H9 (cell line): ENCODE measurements around the gene RNF141. TPM values are rescaled to one million over a fixed set of nuclear protein-coding genes. Genes with fewer than 3 reads are reported as not detected.

Experiments used
- DNase-seq: peaks from one replicate; pipeline ENCODE4 v3.0.0-alpha.2; 2017
- H2AFZ ChIP-seq: one replicate; pipeline ENCODE4 v1.6.1; 2013; ENCODE audit warnings: mild to moderate bottlenecking, low read length, control low read depth, moderate library complexity
- H2AK5ac ChIP-seq: 2 replicates; pipeline ENCODE4 v1.6.1; 2013; ENCODE audit warnings: low read length, control low read depth, mixed read lengths; ENCODE audit not compliant: insufficient read length
- H2BK120ac ChIP-seq: one replicate; pipeline ENCODE4 v1.6.1; 2013; ENCODE audit warnings: low read depth, mild to moderate bottlenecking, low read length, control low read depth, inconsistent platforms; ENCODE audit not compliant: poor library complexity, severe bottlenecking
- H2BK12ac ChIP-seq: 2 replicates; pipeline ENCODE4 v1.6.1; 2013; ENCODE audit warnings: low read length, control low read depth, mixed read lengths, low read depth; ENCODE audit not compliant: insufficient read length
- H2BK15ac ChIP-seq: 2 replicates; pipeline ENCODE4 v1.6.1; 2013; ENCODE audit warnings: low read depth, low read length, control low read depth
- H2BK20ac ChIP-seq: one replicate; pipeline ENCODE4 v1.6.1; 2013; ENCODE audit warnings: low read depth, mild to moderate bottlenecking, low read length, control low read depth, inconsistent platforms; ENCODE audit not compliant: poor library complexity, severe bottlenecking
- H2BK5ac ChIP-seq: 2 replicates; pipeline ENCODE4 v1.6.1; 2013; ENCODE audit warnings: low read length, control low read depth, mixed read lengths; ENCODE audit not compliant: insufficient read length
- H3K14ac ChIP-seq: 2 replicates; pipeline ENCODE4 v1.6.1; 2013; ENCODE audit warnings: low read length, control low read depth; ENCODE audit not compliant: insufficient read depth
- H3K18ac ChIP-seq: 2 replicates; pipeline ENCODE4 v1.6.1; 2013; ENCODE audit warnings: low read depth, mild to moderate bottlenecking, mixed read lengths, low read length, control low read depth; ENCODE audit not compliant: insufficient read length
- H3K23ac ChIP-seq: 2 replicates; pipeline ENCODE4 v1.6.1; 2013; ENCODE audit warnings: low read length, control low read depth, mixed read lengths, low read depth; ENCODE audit not compliant: insufficient read length
- H3K23me2 ChIP-seq: 2 replicates; pipeline ENCODE4 v1.6.1; 2013; ENCODE audit warnings: low read depth, mild to moderate bottlenecking, mixed read lengths, low read length, control low read depth; ENCODE audit not compliant: insufficient read length, poor library complexity, severe bottlenecking
- H3K27ac ChIP-seq: 2 replicates; pipeline ENCODE4 v1.5.1; 2013; ENCODE audit warnings: low read length, control low read depth, mixed read lengths, low read depth; ENCODE audit not compliant: insufficient read length
- H3K27me3 ChIP-seq: 2 replicates; pipeline ENCODE4 v1.6.1; 2013; ENCODE audit warnings: low read length, control low read depth, inconsistent platforms; ENCODE audit not compliant: insufficient read depth
- H3K4ac ChIP-seq: 2 replicates; pipeline ENCODE4 v1.6.1; 2013; ENCODE audit warnings: low read depth, mild to moderate bottlenecking, control low read depth, inconsistent platforms, low read length, moderate library complexity
- H3K4me1 ChIP-seq: 2 replicates; pipeline ENCODE4 v1.6.1; 2013; ENCODE audit warnings: low read length, control low read depth, inconsistent platforms; ENCODE audit not compliant: insufficient read depth
- H3K4me2 ChIP-seq: 2 replicates; pipeline ENCODE4 v1.6.1; 2013; ENCODE audit warnings: low read length, control low read depth, mixed read lengths; ENCODE audit not compliant: insufficient read length, insufficient read depth
- H3K56ac ChIP-seq: 2 replicates; pipeline ENCODE4 v1.6.1; 2013; ENCODE audit warnings: low read depth, mild to moderate bottlenecking, mixed read lengths, low read length, control low read depth; ENCODE audit not compliant: insufficient read length
- H3K79me1 ChIP-seq: 2 replicates; pipeline ENCODE4 v1.6.1; 2013; ENCODE audit warnings: low read depth, mild to moderate bottlenecking, moderate library complexity, low read length, control low read depth, inconsistent platforms; ENCODE audit not compliant: insufficient read depth, poor library complexity, severe bottlenecking
- H3K79me2 ChIP-seq: 2 replicates; pipeline ENCODE4 v1.6.1; 2013; ENCODE audit warnings: low read length, control low read depth, inconsistent platforms; ENCODE audit not compliant: insufficient read depth
- H3K9ac ChIP-seq: 2 replicates; pipeline ENCODE4 v1.6.1; 2013; ENCODE audit warnings: low read length, control low read depth, mixed read lengths; ENCODE audit not compliant: insufficient read length; ENCODE audit errors: extremely low read depth
- H3K9me3 ChIP-seq: one replicate; pipeline ENCODE4 v1.6.1; 2013; ENCODE audit warnings: low read depth, low read length, inconsistent platforms; ENCODE audit not compliant: control insufficient read depth
- H3T11ph ChIP-seq: one replicate; pipeline ENCODE4 v1.6.1; 2013; ENCODE audit warnings: mild to moderate bottlenecking, low read length, control low read depth, inconsistent platforms
- H4K20me1 ChIP-seq: one replicate; pipeline ENCODE4 v1.6.1; 2013; ENCODE audit not compliant: control insufficient read depth, insufficient read length, insufficient read depth
- H4K5ac ChIP-seq: 2 replicates; pipeline ENCODE4 v1.6.1; 2013; ENCODE audit warnings: low read depth, mild to moderate bottlenecking, mixed read lengths, low read length, control low read depth; ENCODE audit not compliant: insufficient read length
- H4K8ac ChIP-seq: replicated peaks from 2 replicates; pipeline ENCODE4 v1.6.1; 2013; ENCODE audit warnings: low read length, control low read depth, mixed read lengths, low read depth; ENCODE audit not compliant: insufficient read length
- H4K91ac ChIP-seq: 2 replicates; pipeline ENCODE4 v1.6.1; 2013; ENCODE audit warnings: low read depth, mild to moderate bottlenecking, moderate library complexity, mixed read lengths, low read length, control low read depth; ENCODE audit not compliant: insufficient read length
- H3K27ac Mint-ChIP-seq, 3 experiments: 2 replicates in 2 of 3; 3 replicates in 1 of 3; pipeline ENCODE4 v1.8.0; 2020 to 2021; ENCODE audit warnings: mixed read lengths in 3 of 3, mild to moderate bottlenecking in 1 of 3, moderate library complexity in 1 of 3
- H3K27me3 Mint-ChIP-seq: 2 replicates; pipeline ENCODE4 v1.8.0; 2021; ENCODE audit warnings: low read depth, mild to moderate bottlenecking, moderate library complexity, mixed read lengths
- H3K36me3 Mint-ChIP-seq, 3 experiments: 2 replicates in 2 of 3; 3 replicates in 1 of 3; pipeline ENCODE4 v1.8.0; 2020 to 2021; ENCODE audit warnings: low read depth in 3 of 3, mixed read lengths in 3 of 3; ENCODE audit not compliant: insufficient read depth in 1 of 3
- H3K4me1 Mint-ChIP-seq, 2 experiments: 2 replicates each; pipeline ENCODE4 v1.8.0; 2020; ENCODE audit warnings: mixed read lengths in 2 of 2
- H3K4me3 Mint-ChIP-seq, 2 experiments: 2 replicates in 1 of 2; 3 replicates in 1 of 2; pipeline ENCODE4 v1.8.0; 2020 to 2021; ENCODE audit warnings: mild to moderate bottlenecking in 2 of 2, mixed read lengths in 2 of 2, moderate library complexity in 1 of 2
- H3K9me3 Mint-ChIP-seq, 2 experiments: 2 replicates in 1 of 2; 3 replicates in 1 of 2; pipeline ENCODE4 v1.8.0; 2020; ENCODE audit warnings: mild to moderate bottlenecking in 2 of 2, mixed read lengths in 2 of 2, moderate library complexity in 1 of 2
- WGBS: extraction: QIAGEN DNeasy Blood & Tissue Kit; methylation state at CpG from one replicate; pipeline ENCODE4 v1.1.7; 2013; ENCODE audit warnings: missing lambda C conversion rate, low lambda C conversion rate, mixed read lengths; ENCODE audit not compliant: insufficient read length; ENCODE audit errors: extremely low coverage; 5-methylcytosine and 5-hydroxymethylcytosine counted together
- total RNA-seq: library from RNA; stranded (reverse); gene quantifications from 2 replicates; pipeline ENCODE4 v1.2.1, GENCODE V29; 2021
- TF ChIP-seq, protein P1 (sequence below): fragments of 200-600 bp; sonication (generic); conservative IDR thresholded peaks from 3 replicates; pipeline ENCODE4 v1.8.0; 2021; ENCODE audit warnings: antibody characterized with exemption, mild to moderate bottlenecking

RNF141 gene
- total RNA-seq, 1 experiment from 2014 or later: 24.7 TPM

DNA sequence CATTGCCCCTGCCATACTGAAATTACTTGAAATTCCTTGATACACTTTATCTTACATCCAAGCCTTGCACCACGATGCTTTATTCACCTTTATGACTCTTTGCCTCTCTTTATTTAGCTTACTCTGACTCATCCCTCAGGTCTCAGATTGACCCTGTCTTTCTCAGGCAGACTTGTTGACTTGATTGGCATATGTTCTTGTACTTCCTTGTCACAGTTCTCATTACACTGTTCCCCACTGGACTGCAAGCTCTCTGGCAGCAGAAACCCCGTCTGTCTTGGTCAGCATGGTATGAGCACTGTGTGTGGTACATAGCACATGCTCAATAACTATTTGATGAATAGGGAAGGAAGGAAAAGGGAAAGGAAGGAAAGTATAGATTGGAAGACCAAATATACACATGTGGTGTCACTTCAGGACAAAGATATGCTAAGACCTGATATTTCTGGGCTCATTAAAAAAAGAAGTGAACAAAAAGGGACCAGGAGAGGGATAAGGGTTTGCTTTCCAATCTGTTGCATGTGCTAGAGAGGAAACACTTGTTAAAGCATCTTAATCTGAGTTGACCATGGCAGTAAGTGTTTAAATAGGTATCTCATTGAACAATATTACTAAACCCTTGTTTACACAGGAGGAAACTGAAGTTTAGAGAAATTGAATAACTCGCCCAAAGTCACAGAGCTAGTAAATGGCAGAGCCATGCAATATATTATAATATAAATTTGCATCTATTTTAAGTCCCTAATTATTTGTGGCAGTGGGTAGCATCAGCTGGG, 20.2 kb upstream of the RNF141 start:
- no peak for DNase-seq

More for the DNA sequence above, 20.2 kb upstream of the RNF141 start:
- H3K23ac ChIP-seq: no peak overlapping the region
- no peaks in the 10 kb centered on the region for H3K79me2 ChIP-seq
- no peaks in the 10 kb centered on the region for H3K36me3 Mint-ChIP-seq
- no peaks in the 10 kb centered on the region for H3K79me1 ChIP-seq
- H2BK120ac ChIP-seq: no peak overlapping the region
- H3K9me3 ChIP-seq: no peaks in the 10 kb centered on the region
- H4K20me1 ChIP-seq: no peaks in the 10 kb centered on the region
- H2AK5ac ChIP-seq: no peak overlapping the region
- no peak overlapping the region for H3T11ph ChIP-seq
- H3K14ac ChIP-seq: no peak overlapping the region
- H2BK20ac ChIP-seq: no peak overlapping the region
- H3K27ac Mint-ChIP-seq: no peak overlapping the region; a peak in 1 of 7 replicates
- no peak overlapping the region for H3K4ac ChIP-seq
- H3K56ac ChIP-seq: no peak overlapping the region
- H3K27me3 ChIP-seq: no peaks in the 10 kb centered on the region
- no peaks in the 10 kb centered on the region for H3K27me3 Mint-ChIP-seq
- no peak overlapping the region for H3K27ac ChIP-seq
- no peaks in the 10 kb centered on the region for H3K23me2 ChIP-seq
- no peak overlapping the region for H3K4me2 ChIP-seq
- H4K8ac ChIP-seq: no peak overlapping the region
- H2BK15ac ChIP-seq: no peak overlapping the region
- no peak overlapping the region for H2AFZ ChIP-seq
- H2BK12ac ChIP-seq: no peak overlapping the region
- H3K4me1 ChIP-seq: no peaks in the 10 kb centered on the region
- no peaks in the 10 kb centered on the region for H3K4me1 Mint-ChIP-seq
- H2BK5ac ChIP-seq: no peak overlapping the region
- TF ChIP-seq, protein P1, sequence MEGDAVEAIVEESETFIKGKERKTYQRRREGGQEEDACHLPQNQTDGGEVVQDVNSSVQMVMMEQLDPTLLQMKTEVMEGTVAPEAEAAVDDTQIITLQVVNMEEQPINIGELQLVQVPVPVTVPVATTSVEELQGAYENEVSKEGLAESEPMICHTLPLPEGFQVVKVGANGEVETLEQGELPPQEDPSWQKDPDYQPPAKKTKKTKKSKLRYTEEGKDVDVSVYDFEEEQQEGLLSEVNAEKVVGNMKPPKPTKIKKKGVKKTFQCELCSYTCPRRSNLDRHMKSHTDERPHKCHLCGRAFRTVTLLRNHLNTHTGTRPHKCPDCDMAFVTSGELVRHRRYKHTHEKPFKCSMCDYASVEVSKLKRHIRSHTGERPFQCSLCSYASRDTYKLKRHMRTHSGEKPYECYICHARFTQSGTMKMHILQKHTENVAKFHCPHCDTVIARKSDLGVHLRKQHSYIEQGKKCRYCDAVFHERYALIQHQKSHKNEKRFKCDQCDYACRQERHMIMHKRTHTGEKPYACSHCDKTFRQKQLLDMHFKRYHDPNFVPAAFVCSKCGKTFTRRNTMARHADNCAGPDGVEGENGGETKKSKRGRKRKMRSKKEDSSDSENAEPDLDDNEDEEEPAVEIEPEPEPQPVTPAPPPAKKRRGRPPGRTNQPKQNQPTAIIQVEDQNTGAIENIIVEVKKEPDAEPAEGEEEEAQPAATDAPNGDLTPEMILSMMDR: no peak
- no peak overlapping the region for H3K4me3 Mint-ChIP-seq
- no CpG with 5 or more reads among the region's 3 CpGs for WGBS
- H3K9me3 Mint-ChIP-seq: no peaks in the 10 kb centered on the region
- H4K91ac ChIP-seq: no peak overlapping the region
- H3K9ac ChIP-seq: no peak overlapping the region
- no peak overlapping the region for H4K5ac ChIP-seq
- no peak overlapping the region for H3K18ac ChIP-seq
